ACC112 (cell line): ENCODE results near the gene CROT.

ENCODE experiments used
- H2AFZ ChIP-seq: fragments of 200-600 bp; sonication (generic); one replicate; pipeline ENCODE4 v1.6.0; 2017; ENCODE audit warnings: antibody characterized with exemption, low read length; ENCODE audit not compliant: unreplicated experiment
- H3K27ac ChIP-seq: fragments of 200-600 bp; sonication (generic); 2 replicates; pipeline ENCODE4 v1.5.1; 2014; ENCODE audit warnings: low read depth, mild to moderate bottlenecking, antibody characterized with exemption, low read length, moderate library complexity
- H3K27me3 ChIP-seq: fragments of 200-600 bp; sonication (generic); 2 replicates; pipeline ENCODE4 v1.6.1; 2014; ENCODE audit warnings: mild to moderate bottlenecking, antibody characterized with exemption, low read length, moderate library complexity, mixed read lengths; ENCODE audit not compliant: insufficient read depth
- H3K36me3 ChIP-seq: fragments of 200-600 bp; sonication (generic); 2 replicates; pipeline ENCODE4 v1.6.1; 2016; ENCODE audit warnings: mild to moderate bottlenecking, antibody characterized with exemption, low read length, moderate library complexity, mixed read lengths; ENCODE audit not compliant: insufficient read depth
- H3K4me1 ChIP-seq: fragments of 200-600 bp; sonication (generic); one replicate; pipeline ENCODE4 v1.6.1; 2016; ENCODE audit warnings: low read length, mixed read lengths; ENCODE audit not compliant: insufficient read depth, unreplicated experiment, control insufficient read depth
- H3K4me3 ChIP-seq: fragments of 200-600 bp; sonication (generic); 2 replicates; pipeline ENCODE4 v1.5.1; 2014; ENCODE audit warnings: mild to moderate bottlenecking, low read depth, low read length
- H3K79me2 ChIP-seq: fragments of 200-600 bp; sonication (generic); one replicate; pipeline ENCODE4 v1.6.0; 2016; ENCODE audit warnings: low read length; ENCODE audit not compliant: control insufficient read depth, unreplicated experiment, insufficient read depth

The CROT gene

DNA sequence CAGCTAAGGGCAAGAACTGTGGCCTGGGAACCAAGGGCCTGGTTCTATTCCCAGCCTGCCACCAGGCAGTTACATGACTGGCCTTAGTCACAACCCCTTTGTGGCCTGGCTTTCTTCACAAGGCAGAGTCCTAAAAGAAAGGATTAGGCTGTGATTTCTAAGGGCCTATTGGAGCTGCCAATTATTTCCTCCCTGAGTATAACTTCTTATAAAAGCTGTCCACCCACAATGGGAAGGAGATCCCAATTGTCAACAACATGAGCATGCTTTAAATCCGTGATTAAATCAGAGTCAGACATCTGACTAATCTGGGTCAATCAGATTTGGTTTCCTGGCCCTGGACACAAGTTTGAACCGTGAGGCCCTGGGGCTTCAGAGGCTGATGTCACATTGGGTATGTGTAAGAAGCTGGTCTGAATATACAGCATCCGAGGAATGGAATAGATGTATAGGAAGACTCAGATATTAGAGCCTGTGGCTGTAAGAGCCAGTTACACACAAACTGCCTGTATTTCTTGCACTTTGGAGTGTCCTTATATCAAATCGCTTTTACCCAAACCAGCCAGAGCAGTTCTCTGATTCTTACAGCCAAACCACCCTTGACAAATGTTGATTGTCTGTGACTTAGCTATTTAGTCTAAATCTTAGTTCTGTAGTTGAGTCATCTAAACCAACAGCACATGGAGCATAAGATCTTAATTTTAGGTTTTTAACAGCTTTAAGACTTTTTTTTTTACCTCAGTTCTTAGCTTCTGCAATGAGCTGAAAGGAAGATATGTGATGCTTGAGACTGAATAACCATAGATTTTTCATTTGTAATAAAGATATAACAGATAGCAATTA is 68.7 kb downstream of the CROT start:
- H3K27me3 ChIP-seq, result peaks cover 24% of the 10 kb centered on the region

DNA sequence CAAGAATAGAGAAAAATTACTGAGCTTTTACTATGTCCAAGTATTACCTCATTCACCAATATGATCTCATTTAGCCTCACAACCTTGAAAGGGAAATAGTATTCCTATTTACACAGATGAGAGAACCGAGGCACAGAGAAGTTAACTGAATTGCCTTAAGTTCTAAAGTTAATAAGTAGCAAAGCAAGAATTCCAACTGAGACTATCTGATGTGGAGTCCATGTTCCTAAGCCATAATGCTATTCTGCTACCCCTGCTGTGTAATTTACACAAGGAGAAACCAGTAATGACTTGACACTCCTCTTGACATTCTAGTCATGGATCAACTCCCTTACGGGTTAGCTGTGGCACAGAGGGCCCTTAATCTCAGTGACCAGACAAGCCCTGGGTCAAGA is 69.3 kb downstream of the CROT start:
- Histone ChIP-seq H3K4me3 (no peak overlapping the region), H3K4me1 (peaks cover 9% of the 10 kb centered on the region), H3K36me3 (no peaks in the 10 kb centered on the region), H2AFZ (no peak overlapping the region), H3K27me3 (peaks cover 27% of the 10 kb centered on the region), H3K27ac (no peak overlapping the region), H3K79me2 (no peaks in the 10 kb centered on the region)

More for the DNA sequence above, 68.7 kb downstream of the CROT start:
- Histone ChIP-seq H3K4me1 (peaks cover 9% of the 10 kb centered on the region), H3K27ac (no peak overlapping the region), H3K36me3 (no peaks in the 10 kb centered on the region), H3K79me2 (no peaks in the 10 kb centered on the region), H2AFZ (no peak overlapping the region), H3K4me3 (no peak overlapping the region)

DNA sequence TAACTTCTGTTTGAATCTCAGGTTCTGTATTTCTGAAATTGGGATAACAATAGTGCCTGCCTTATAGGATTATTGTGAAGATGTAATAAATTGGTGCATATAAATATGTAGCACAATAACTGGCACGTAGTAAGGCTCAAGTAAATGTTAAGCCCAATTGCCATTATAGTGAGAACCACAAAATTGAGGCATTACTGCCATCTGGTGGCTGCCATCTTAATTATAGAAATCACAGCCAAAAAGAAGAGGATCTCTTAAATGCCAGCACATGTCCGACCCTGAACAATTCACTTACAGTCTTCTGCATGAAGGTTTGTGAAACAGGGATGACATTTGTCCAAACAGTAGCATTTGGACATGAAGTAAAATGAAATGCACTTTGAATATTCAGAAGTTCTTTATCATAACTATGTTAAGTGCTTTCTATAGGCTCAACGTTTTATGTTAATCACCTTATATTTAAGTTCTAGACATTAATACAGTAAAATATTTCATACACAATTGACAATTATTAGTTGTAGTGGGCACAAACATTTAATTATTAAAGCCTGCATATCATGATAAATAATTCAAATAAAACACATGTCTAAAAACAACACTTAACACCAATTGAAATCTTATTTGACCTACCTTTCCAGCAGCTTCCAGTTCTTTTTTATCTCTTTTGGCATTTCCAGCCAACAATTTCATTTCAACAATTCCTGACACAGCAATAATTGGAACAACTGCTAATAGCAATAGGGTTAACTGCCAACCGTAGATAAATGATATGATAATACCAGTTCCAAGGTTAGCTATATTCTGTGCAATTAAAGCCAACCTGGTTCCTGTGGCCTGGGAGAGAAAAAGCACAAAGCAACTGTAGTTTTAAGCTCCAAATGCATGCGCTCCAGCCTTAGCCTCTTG is 71.5 kb downstream of the CROT start:
- H3K36me3 ChIP-seq, result no peaks in the 10 kb centered on the region
- H3K4me1 ChIP-seq, result peaks cover 9% of the 10 kb centered on the region
- H3K27ac ChIP-seq, result no peak overlapping the region
- H2AFZ ChIP-seq, result no peak overlapping the region
- H3K4me3 ChIP-seq, result no peak overlapping the region
- peaks cover 39% of the 10 kb centered on the region for H3K27me3 ChIP-seq
- H3K79me2 ChIP-seq, result no peaks in the 10 kb centered on the region

DNA sequence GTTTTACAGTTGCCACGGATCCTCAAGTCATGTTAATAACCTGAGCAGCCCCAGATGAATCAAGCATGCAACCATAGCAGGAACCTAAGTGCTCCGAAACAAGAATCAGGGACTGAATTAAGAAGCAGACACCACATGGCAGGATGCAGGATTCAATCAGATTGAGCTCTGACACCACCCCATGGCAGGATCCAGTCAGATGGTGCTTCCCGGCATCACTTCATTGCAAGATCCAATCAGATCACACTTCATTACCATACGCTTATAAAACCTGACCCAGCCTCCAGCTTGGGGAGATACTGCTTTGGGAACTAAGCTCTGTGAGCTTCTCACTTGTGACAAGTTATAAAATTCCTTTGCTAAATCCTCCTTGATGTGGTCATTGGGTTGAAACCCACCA is 74.7 kb downstream of the CROT start:
- H3K4me1 ChIP-seq, result no peaks in the 10 kb centered on the region
- peaks cover 70% of the 10 kb centered on the region for H3K27me3 ChIP-seq
- H3K79me2 ChIP-seq, result no peaks in the 10 kb centered on the region
- no peak overlapping the region for H3K27ac ChIP-seq
- no peaks in the 10 kb centered on the region for H3K36me3 ChIP-seq
- H2AFZ ChIP-seq, result no peak overlapping the region
- H3K4me3 ChIP-seq, result no peak overlapping the region

DNA sequence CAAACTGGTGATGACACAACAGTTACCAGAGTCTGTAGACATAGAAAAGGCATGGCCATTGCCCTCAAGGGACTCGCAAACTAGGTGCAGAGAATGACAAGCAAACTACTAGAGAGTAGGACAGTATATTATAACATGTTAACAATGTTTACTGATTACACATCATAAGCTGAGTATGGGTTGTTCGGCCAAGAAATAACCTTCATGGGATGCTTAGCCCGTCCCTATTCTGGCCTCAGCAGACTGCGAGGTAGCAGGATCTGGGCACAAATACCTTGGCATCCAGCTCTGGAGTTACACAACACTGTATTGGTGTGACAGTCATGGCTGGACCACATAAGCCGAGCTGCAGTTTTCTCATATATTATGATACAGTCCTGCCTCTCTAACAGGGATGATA is 78.6 kb downstream of the CROT start:
- no peaks in the 10 kb centered on the region for H3K79me2 ChIP-seq
- H2AFZ ChIP-seq, result no peak overlapping the region
- no peaks in the 10 kb centered on the region for H3K4me1 ChIP-seq
- no peaks in the 10 kb centered on the region for H3K36me3 ChIP-seq
- no peak overlapping the region for H3K27ac ChIP-seq
- H3K4me3 ChIP-seq, result no peak overlapping the region
- peaks cover 72% of the 10 kb centered on the region for H3K27me3 ChIP-seq

DNA sequence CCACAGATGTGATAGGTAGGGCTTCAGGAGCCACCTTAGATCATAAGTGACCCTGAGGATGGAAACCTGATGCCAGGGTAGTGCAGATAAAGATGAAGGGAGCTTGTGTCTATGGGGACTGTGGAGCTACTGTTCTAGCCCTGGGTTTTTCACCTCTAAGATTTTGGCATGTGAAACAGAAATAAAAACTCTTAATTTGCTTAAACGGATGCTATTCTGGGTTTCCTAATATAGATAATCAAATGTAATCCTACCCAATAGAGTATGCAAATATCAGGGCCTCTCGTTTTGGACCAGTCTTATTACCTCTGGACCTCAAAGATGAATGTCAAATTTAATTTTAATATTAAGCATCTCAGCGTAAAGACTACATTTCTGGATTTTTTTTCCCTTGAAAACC is 80.7 kb downstream of the CROT start:
- H3K4me1 ChIP-seq, result no peaks in the 10 kb centered on the region
- H3K27me3 ChIP-seq, result peaks cover 64% of the 10 kb centered on the region
- H3K4me3 ChIP-seq, result no peak overlapping the region
- no peak overlapping the region for H2AFZ ChIP-seq
- no peaks in the 10 kb centered on the region for H3K79me2 ChIP-seq
- no peak overlapping the region for H3K27ac ChIP-seq
- H3K36me3 ChIP-seq, result no peaks in the 10 kb centered on the region

DNA sequence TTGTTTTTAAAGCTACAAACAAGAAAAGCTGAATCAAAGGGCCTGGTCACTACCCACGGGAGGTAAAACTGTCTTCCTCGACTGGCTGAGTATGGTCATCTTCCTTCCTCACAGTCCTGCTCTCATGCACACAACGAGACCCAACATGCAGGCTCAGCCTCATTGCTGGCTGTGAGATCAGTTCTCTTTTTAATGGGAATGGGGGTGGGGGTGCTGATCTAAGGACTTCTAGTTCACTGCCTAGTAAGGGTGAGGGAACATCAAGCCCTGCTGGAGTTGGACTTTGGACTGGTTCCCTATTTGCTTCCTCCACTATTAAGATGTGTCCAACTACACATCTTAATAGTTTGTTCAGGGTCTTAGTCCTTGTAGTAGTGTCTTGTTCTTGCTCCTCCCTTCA is 81.8 kb downstream of the CROT start:
- H3K27me3 ChIP-seq, result peaks cover 53% of the 10 kb centered on the region
- no peak overlapping the region for H3K27ac ChIP-seq

DNA sequence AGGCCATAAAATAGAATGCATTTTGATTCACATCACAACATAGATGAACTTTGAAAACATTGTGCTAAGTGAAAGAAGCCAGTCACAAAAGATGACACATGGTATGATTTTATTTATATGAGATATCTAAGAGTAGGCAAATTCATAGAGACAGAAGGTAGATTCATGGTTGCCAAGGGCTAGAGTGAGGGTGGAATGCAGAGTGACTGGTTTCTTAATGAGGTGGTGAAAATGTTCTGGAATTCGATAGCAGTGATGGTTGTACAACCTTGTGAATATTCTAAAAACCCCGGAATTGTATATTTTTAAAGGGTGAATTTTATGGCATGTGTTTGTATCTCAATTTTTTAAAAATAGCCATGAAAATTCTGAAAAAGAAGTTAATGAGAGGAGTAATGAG is 87.1 kb downstream of the CROT start:
- Histone ChIP-seq H3K36me3 (no peaks in the 10 kb centered on the region), H3K27ac (no peak overlapping the region), H3K27me3 (peaks cover 13% of the 10 kb centered on the region), H3K79me2 (no peaks in the 10 kb centered on the region), H3K4me3 (no peak overlapping the region), H2AFZ (no peak overlapping the region), H3K4me1 (peaks cover 8% of the 10 kb centered on the region)

More for the DNA sequence above, 81.8 kb downstream of the CROT start:
- no peak overlapping the region for H3K4me3 ChIP-seq
- H2AFZ ChIP-seq, result no peak overlapping the region
- no peaks in the 10 kb centered on the region for H3K36me3 ChIP-seq
- no peaks in the 10 kb centered on the region for H3K4me1 ChIP-seq
- no peaks in the 10 kb centered on the region for H3K79me2 ChIP-seq

DNA sequence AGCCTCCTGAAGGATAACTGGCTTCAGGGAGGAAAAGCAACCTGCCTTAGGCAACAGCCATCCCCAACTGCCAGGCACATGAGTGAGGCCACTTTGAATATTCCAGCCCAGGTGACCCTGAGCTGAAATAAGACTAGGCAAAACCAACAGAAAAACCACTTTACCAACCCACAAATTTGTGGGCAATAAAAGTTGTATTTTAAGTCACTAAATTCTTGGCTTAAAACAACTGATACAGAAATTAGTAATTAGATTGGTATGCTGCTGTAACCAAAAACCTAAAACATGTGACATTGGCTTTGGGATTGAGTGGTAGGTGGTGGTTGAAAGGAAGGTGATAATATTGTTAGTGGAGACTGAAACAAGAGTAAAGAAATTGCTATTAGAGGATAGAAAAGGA is 90.1 kb downstream of the CROT start:
- Histone ChIP-seq H3K27me3 (no peaks in the 10 kb centered on the region; the same call in 1 of the 2 replicates), H3K27ac (no peak overlapping the region), H2AFZ (no peak overlapping the region), H3K36me3 (no peaks in the 10 kb centered on the region), H3K79me2 (no peaks in the 10 kb centered on the region), H3K4me1 (peaks cover 8% of the 10 kb centered on the region), H3K4me3 (no peak overlapping the region)

DNA sequence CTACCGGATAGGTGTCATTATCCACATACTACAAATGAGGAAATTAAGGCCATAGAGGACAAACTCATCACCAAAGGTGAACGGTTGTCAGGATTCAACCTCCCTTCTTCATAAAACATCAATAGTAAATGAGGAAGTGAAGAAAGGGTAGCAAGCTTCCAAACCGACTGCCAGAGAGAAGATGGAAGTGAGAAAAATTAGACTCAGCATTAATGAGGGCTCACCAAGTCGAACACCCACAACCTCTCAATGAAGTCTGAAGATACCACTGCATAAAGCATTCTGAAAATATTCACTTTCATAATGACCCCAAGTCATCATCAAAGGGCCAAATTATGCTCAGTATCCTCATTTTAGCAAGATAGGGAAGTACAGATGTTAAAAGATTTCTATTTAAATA is 100.4 kb downstream of the CROT start:
- H3K36me3 ChIP-seq, result no peaks in the 10 kb centered on the region
- H3K4me1 ChIP-seq, result no peaks in the 10 kb centered on the region
- H3K27ac ChIP-seq, result no peak overlapping the region
- no peak overlapping the region for H3K4me3 ChIP-seq
- H3K27me3 ChIP-seq, result peaks cover 10% of the 10 kb centered on the region
- no peak overlapping the region for H2AFZ ChIP-seq
- H3K79me2 ChIP-seq, result no peaks in the 10 kb centered on the region
